HS-27A (cell line): Measurements from ENCODE around the gene DOK7.
"Not testable (repeated sequence)": the region's sequence is repeated elsewhere in the genome, so short reads cannot be mapped to it uniquely, and the experiment has no call there.

ENCODE experiments used
- DNase-seq: peaks from one replicate; pipeline ENCODE4 v3.0.0-alpha.2; 2012; ENCODE audit warnings: low read depth, missing footprints

DOK7 gene

GRCh38 chr4:3543415-3543814, 80.3 kb downstream of the DOK7 start:
- not testable (repeated sequence) for DNase-seq
